SU-DHL-6 (cell line): ENCODE results near the gene ANXA8.

Experiments used
- CTCF ChIP-seq: fragments of 200-600 bp; sonication (generic); IDR thresholded peaks from one replicate; pipeline ENCODE4 v1.5.1; 2017; ENCODE audit warnings: antibody characterized with exemption, mild to moderate bottlenecking, low read length, moderate library complexity; ENCODE audit not compliant: insufficient read depth, poor library complexity, severe bottlenecking
- EZH2phosphoT487 ChIP-seq: fragments of 200-600 bp; sonication (generic), shearing (Covaris generic); conservative IDR thresholded peaks from 2 replicates; pipeline ENCODE4 v1.6.1; 2018; ENCODE audit warnings: mild to moderate bottlenecking, antibody characterized with exemption, low read length, moderate library complexity, mixed read lengths

- TF ChIP-seq CTCF (no peak), EZH2phosphoT487 (no peak)
Observed at GRCh38 chr10:47449979-47450378, 33.9 kb downstream of the ANXA8 start.
